Spleen (tissue), 7 donors: ENCODE data around the gene CXorf65.

Experiments used
- POLR2A ChIP-seq, 3 donors: fragments of 450-650 bp; IDR thresholded peaks; one replicate each; pipeline ENCODE4 v1.5.1; 2017; ENCODE audit warnings: antibody characterized with exemption in 3 of 3, mild to moderate bottlenecking in 1 of 3
- POLR2AphosphoS5 ChIP-seq, 3 donors: sonication (generic); formaldehyde crosslinking; IDR thresholded peaks; one replicate each; pipeline ENCODE4 v1.5.1; 2017; ENCODE audit warnings: antibody characterized with exemption in 3 of 3
- TF ChIP-seq, protein P1 (sequence below), 11 experiments: fragments of 200-600 bp in 7 of 11; fragments of 450-650 bp in 4 of 11; sonication (generic) in 4 of 11; IDR thresholded peaks in 8 of 11; conservative IDR thresholded peaks in 3 of 11; 1 replicate in 7 of 11; 2 replicates in 4 of 11; pipeline versions ENCODE4 v1.4.0 to v1.8.0; 2016 to 2021; ENCODE audit warnings: antibody characterized with exemption in 11 of 11, inconsistent platforms in 4 of 11, mild to moderate bottlenecking in 1 of 11
- donor health status: DM: no; HTN: no; CAD: no; lungs with moderate emphysema.
- donor health status: DM: no; HTN: no; CAD: no.
- donor health status: DM: no; HTN: no; CAD: no.

DNA sequence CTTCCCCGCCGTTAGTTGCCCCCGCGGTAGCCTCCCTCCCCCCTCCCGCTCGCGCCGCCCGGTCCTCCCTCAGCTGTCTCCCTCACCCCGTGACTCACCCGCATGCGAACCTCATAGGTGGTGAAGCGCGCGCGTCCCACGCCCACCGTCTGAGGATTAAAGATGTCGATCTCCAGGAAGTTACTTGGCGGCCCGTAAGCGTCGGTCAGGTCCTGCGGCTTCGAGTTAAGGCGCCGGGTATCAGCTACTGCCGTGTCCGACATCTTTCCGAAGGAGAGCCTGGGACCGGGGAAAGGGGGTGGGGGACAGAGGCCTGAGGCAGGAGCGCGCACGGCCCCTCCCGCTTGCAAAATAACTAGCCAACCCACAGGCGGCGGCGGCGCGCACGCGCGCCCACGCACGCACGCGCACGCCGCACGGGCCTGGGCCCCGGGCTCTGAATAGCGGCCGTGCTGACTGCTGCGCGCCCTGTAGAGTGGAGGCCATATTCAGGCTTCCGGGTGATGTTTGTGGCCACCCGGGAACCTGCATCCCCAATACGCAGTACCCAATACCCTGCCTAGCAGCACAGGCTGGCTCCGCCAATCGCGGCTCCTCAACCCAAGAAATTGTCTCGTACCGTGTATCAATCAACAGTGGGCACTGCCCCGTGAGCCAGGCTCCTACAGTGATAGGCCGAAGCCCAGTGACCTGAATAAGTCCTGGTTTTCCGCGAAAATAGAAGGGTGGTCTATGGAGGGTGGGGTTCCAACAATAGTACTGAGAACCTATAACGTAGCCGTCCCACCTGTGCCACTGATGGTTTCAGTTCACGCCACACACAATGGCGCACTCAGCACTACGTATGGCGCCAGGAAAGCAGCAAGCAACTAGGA lies 38.3 kb downstream of the CXorf65 start, which contains the start of gene SNX12:
- TF ChIP-seq, protein P1, sequence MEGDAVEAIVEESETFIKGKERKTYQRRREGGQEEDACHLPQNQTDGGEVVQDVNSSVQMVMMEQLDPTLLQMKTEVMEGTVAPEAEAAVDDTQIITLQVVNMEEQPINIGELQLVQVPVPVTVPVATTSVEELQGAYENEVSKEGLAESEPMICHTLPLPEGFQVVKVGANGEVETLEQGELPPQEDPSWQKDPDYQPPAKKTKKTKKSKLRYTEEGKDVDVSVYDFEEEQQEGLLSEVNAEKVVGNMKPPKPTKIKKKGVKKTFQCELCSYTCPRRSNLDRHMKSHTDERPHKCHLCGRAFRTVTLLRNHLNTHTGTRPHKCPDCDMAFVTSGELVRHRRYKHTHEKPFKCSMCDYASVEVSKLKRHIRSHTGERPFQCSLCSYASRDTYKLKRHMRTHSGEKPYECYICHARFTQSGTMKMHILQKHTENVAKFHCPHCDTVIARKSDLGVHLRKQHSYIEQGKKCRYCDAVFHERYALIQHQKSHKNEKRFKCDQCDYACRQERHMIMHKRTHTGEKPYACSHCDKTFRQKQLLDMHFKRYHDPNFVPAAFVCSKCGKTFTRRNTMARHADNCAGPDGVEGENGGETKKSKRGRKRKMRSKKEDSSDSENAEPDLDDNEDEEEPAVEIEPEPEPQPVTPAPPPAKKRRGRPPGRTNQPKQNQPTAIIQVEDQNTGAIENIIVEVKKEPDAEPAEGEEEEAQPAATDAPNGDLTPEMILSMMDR (IDR thresholded peaks at IDR 0.05 in 8 of 11, conservative IDR thresholded peaks at IDR 0.05 in 3 of 11) = peak in 2 of 11 experiments; percentile 32 to 48
- peak in 1 of 3 donors; percentile 25 for TF ChIP-seq POLR2A (IDR thresholded peaks at IDR 0.05)
- peak; percentile 72 to 91 (median 84) for TF ChIP-seq POLR2AphosphoS5 (IDR thresholded peaks at IDR 0.05)
